SK-N-SH treated with all-trans-retinoic acid at 6 μM for 48 hours (cell line): Measurements from ENCODE around the gene CEP170.

Experiments
- ZC3H10 ChIP-seq: fragments of 250-450 bp; sonication (Bioruptor Pico); IDR thresholded peaks from 2 replicates; pipeline ENCODE4 v1.5.1; 2021; ENCODE audit warnings: mild to moderate bottlenecking, moderate library complexity
- ZFP30 ChIP-seq: fragments of 450-650 bp; formaldehyde crosslinking; IDR thresholded peaks from 2 replicates; pipeline ENCODE4 v1.5.0; 2022; ENCODE audit warnings: mild to moderate bottlenecking, moderate library complexity
- TF ChIP-seq, protein P1 (sequence below): fragments of 250-450 bp; sonication (Bioruptor Pico); IDR thresholded peaks from 2 replicates; pipeline ENCODE4 v1.8.0; 2020; ENCODE audit warnings: mild to moderate bottlenecking, moderate library complexity, borderline replicate concordance

DNA sequence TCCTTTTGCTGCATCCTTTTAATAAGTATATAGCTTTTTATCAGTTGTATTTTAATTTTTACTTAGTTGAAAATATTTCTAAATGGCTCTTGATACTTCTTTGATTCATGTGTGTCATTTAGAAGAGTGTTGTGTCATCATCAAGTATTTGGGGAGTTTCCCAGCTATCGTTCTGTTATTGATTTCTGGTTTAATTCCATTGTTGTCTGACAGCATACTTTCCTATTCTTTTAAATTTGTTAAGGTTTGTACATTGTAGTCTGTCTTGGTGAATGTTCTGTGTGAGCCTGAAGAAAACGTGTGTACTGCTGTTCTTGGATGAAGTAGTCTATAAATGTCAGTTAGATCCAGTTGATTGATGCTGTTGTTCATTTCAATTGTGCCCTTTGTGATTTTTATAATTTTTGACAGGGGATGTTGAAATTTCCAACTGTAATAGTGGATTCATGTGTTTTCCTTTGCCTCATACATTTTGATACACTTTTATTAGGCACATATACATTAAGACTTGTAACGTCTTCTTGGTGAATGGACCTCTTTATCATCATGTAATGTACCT lies 25.6 kb upstream of the CEP170 start:
- no peak for TF ChIP-seq ZFP30 (CRISPR knock-in tag)
- TF ChIP-seq ZC3H10 (CRISPR knock-in tag), result no peak
- TF ChIP-seq, protein P1, sequence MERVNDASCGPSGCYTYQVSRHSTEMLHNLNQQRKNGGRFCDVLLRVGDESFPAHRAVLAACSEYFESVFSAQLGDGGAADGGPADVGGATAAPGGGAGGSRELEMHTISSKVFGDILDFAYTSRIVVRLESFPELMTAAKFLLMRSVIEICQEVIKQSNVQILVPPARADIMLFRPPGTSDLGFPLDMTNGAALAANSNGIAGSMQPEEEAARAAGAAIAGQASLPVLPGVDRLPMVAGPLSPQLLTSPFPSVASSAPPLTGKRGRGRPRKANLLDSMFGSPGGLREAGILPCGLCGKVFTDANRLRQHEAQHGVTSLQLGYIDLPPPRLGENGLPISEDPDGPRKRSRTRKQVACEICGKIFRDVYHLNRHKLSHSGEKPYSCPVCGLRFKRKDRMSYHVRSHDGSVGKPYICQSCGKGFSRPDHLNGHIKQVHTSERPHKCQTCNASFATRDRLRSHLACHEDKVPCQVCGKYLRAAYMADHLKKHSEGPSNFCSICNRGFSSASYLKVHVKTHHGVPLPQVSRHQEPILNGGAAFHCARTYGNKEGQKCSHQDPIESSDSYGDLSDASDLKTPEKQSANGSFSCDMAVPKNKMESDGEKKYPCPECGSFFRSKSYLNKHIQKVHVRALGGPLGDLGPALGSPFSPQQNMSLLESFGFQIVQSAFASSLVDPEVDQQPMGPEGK (CRISPR knock-in tag), result no peak
